ENCODE data around the gene CLPTM1L. TPM values are rescaled to one million over a fixed set of nuclear protein-coding genes. Genes with fewer than 3 reads are reported as not detected.

CLPTM1L gene
- total RNA-seq, 4 donors from 2014 or later = 149 to 215 (median 179) TPM

GRCh38 chr5:1325191-1325741, 19.6 kb downstream of the CLPTM1L start:
- intact Hi-C loops (cut with DNase I) = no loop called here
- H3K4me1 ChIP-seq = peaks cover 3 to 17% of the 10 kb centered on the region in 2 donors
- H3K4me3 ChIP-seq (replicated peaks in 1 of 3) = no peak overlapping the region
- H3K27ac ChIP-seq = no peak overlapping the region
- no peaks in the 10 kb centered on the region for H3K9me3 ChIP-seq
- TF ChIP-seq POLR2A (IDR thresholded peaks at IDR 0.05) (no peak), CTCF (IDR thresholded peaks at IDR 0.05) (no peak)
- no peak for DNase-seq
- no peaks in the 10 kb centered on the region for H3K27me3 ChIP-seq
- peaks cover 45 to 65% of the 10 kb centered on the region in 2 donors for H3K36me3 ChIP-seq
- WGBS, 2 donors = 91 to 94% methylated on average over 7 to 14 of the region's 17 CpGs

GRCh38 chr5:1324719-1325190, 20.1 kb downstream of the CLPTM1L start:
- TF ChIP-seq CTCF (IDR thresholded peaks at IDR 0.05) = no peak
- no peak for TF ChIP-seq POLR2A (IDR thresholded peaks at IDR 0.05)
- 95 to 98% methylated on average over 17 of the region's 17 CpGs for WGBS, 2 donors
- peaks cover 45 to 65% of the 10 kb centered on the region in 2 donors for H3K36me3 ChIP-seq

GRCh38 chr5:1324301-1324700, 20.6 kb downstream of the CLPTM1L start:
- intact Hi-C loops (cut with DNase I) = no loop called here
- Histone ChIP-seq H3K27ac (no peak overlapping the region), H3K27me3 (no peaks in the 10 kb centered on the region), H3K4me3 (replicated peaks in 1 of 3) (no peak overlapping the region), H3K4me1 (peaks cover 3 to 17% of the 10 kb centered on the region in 2 donors), H3K36me3 (peaks cover 50 to 69% of the 10 kb centered on the region in 2 donors), H3K9me3 (no peaks in the 10 kb centered on the region)
- TF ChIP-seq POLR2A (IDR thresholded peaks at IDR 0.05) (no peak), CTCF (IDR thresholded peaks at IDR 0.05) (no peak)
- 96 to 98% methylated on average over 15 of the region's 15 CpGs for WGBS, 2 donors
- DNase-seq = no peak

More at GRCh38 chr5:1324719-1325190, 20.1 kb downstream of the CLPTM1L start:
- Histone ChIP-seq H3K27me3 (no peaks in the 10 kb centered on the region), H3K27ac (no peak overlapping the region), H3K4me1 (peaks cover 3 to 17% of the 10 kb centered on the region in 2 donors), H3K4me3 (replicated peaks in 1 of 3) (no peak overlapping the region), H3K9me3 (no peaks in the 10 kb centered on the region)
- intact Hi-C loops (cut with DNase I) = no loop called here
- DNase-seq = no peak

GRCh38 chr5:1323803-1324173, 21.1 kb downstream of the CLPTM1L start:
- TF ChIP-seq CTCF (IDR thresholded peaks at IDR 0.05) = no peak
- no peak for TF ChIP-seq POLR2A (IDR thresholded peaks at IDR 0.05)
- Histone ChIP-seq H3K27ac (no peak overlapping the region), H3K4me1 (peaks cover 3 to 15% of the 10 kb centered on the region in 2 donors), H3K4me3 (replicated peaks in 1 of 3) (no peak overlapping the region), H3K9me3 (no peaks in the 10 kb centered on the region), H3K27me3 (no peaks in the 10 kb centered on the region), H3K36me3 (peaks cover 55 to 69% of the 10 kb centered on the region in 2 donors)
- 90 to 99% methylated on average over 11 to 13 of the region's 13 CpGs for WGBS, 2 donors
- intact Hi-C loops (cut with DNase I) = no loop called here
- DNase-seq = no peak

- intact Hi-C loops (cut with DNase I) = no loop called here
- TF ChIP-seq POLR2A (IDR thresholded peaks at IDR 0.05) (no peak), CTCF (IDR thresholded peaks at IDR 0.05) (no peak)
- H3K27me3 ChIP-seq = no peaks in the 10 kb centered on the region
- H3K27ac ChIP-seq = no peak overlapping the region
- peaks cover 61 to 75% of the 10 kb centered on the region in 2 donors for H3K36me3 ChIP-seq
- peaks cover 3 to 9% of the 10 kb centered on the region in 2 donors for H3K4me1 ChIP-seq
- H3K9me3 ChIP-seq = no peaks in the 10 kb centered on the region
- no peak overlapping the region for H3K4me3 ChIP-seq (replicated peaks in 1 of 3)
- 89 to 90% methylated on average over 14 to 24 of the region's 24 CpGs for WGBS, 2 donors
- DNase-seq = no peak
Measured at GRCh38 chr5:1322955-1323802, 21.7 kb downstream of the CLPTM1L start.
